Measurements from ENCODE around the gene FOXA3. TPM values are rescaled to one million over a fixed set of nuclear protein-coding genes. Genes with fewer than 3 reads are reported as not detected.

Gene FOXA3
- total RNA-seq, 1 experiment from 2014 or later = 2.8 TPM

DNA sequence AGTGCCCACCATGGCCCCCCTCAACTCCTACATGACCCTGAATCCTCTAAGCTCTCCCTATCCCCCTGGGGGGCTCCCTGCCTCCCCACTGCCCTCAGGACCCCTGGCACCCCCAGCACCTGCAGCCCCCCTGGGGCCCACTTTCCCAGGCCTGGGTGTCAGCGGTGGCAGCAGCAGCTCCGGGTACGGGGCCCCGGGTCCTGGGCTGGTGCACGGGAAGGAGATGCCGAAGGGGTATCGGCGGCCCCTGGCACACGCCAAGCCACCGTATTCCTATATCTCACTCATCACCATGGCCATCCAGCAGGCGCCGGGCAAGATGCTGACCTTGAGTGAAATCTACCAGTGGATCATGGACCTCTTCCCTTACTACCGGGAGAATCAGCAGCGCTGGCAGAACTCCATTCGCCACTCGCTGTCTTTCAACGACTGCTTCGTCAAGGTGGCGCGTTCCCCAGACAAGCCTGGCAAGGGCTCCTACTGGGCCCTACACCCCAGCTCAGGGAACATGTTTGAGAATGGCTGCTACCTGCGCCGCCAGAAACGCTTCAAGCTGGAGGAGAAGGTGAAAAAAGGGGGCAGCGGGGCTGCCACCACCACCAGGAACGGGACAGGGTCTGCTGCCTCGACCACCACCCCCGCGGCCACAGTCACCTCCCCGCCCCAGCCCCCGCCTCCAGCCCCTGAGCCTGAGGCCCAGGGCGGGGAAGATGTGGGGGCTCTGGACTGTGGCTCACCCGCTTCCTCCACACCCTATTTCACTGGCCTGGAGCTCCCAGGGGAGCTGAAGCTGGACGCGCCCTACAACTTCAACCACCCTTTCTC is 8.2 kb downstream of the FOXA3 start:
- no peak for DNase-seq (ENCODE audit: low read depth)

GRCh38 chr19:45873219-45873772 is 9.2 kb downstream of the FOXA3 start:
- no peak for DNase-seq (ENCODE audit: low read depth)

DNA sequence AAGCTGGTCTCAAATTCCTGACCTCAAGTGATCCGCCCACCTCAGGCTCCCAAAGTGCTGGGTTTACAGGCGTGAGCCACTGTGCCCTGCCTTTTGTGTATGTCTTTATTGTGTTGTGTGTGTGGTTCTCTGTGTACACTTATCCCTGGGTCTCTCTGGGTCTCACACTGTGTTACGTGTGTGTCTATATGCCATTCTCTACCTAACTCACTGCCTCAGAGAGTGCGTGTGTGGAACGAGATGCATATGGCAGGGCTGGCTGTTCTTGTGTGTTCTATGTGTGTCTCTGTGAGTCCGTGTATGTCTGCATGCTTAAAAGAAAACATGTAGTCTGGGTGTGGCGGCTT is 10.5 kb downstream of the FOXA3 start:
- no peak for DNase-seq (ENCODE audit: low read depth)

- DNase-seq (ENCODE audit: low read depth) = no peak
Observed at GRCh38 chr19:45876161-45876410, 12.0 kb downstream of the FOXA3 start.

DNA sequence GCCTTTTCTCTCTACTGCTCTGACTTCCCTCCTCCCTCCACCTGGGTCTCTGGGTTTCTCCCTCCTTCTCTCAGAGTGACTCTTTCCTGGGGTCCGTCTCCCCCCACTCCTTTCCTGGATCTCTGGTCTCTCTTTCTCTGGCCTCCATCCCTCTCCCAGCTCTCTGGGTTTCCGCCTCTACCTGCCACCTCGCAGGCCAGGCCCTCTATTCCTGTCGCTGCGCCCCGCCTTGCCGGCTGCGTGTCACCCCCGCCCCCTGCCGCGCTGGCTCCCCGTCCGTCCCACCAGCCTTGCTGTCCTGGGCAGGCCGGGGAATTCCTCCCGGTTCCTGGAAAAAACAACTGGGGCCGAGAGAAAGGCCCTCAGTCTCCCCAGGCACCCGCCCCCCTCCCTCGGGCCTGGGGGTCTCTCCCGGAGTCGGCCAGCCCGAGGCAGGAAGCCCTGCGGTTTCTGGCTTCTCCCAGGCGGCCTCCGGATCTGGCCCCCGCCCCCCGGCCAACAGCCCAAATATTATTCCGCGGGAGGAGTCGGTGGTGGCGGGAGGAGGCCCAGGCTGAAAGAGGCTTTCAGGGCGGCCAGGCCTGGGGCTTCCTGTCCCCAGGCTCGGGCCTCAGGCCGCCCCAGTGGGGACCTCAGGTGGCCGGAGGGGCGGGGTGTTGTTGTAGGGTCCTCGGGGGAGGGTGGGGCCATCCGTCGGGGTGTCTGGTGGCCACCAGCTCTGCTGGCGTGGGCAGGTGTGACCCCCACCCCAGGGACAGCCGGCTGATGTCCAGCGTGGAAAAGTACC is 12.5 kb downstream of the FOXA3 start:
- no peak for DNase-seq (ENCODE audit: low read depth)

GRCh38 chr19:45878043-45878794 is 14.1 kb downstream of the FOXA3 start:
- DNase-seq (ENCODE audit: low read depth) = no peak

- no peak for DNase-seq (ENCODE audit: low read depth)
Observed at GRCh38 chr19:45879055-45879454, 14.9 kb downstream of the FOXA3 start.

- no peak for DNase-seq (ENCODE audit: low read depth)
Observed at GRCh38 chr19:45879971-45880370, 15.8 kb downstream of the FOXA3 start.

GRCh38 chr19:45881082-45881908 is 17.2 kb downstream of the FOXA3 start:
- DNase-seq (ENCODE audit: low read depth) = no peak

DNA sequence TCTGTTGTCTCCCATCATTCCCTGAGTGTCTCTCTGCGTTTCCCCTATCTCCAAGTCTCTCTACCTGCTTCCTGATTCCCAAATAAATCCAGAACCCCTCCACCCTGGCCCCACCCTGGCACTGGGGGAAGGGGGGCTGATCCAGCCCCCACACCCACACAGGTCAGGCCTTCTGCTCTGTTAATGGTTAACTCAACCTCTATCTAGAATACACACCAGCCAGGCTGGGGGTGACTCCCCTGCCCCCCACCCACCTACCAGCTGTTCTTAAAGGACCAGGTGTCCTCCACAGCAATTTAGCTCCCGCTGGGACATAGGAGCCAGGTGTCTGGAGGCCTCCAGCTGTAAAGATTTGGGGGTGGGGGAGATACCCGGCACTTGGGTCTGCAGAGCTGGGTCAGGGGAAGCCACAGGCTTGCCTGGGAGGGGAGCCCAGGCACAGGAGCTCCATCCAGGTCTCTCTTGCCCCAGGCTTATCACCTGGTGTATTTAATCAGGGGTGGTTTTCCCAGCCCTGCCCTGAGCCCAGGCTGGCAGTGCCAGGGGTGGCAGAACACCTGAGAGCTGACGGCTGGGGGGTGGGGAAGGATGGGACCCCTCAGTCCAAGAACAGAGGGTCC is 17.9 kb downstream of the FOXA3 start:
- no peak for DNase-seq (ENCODE audit: low read depth)

DNA sequence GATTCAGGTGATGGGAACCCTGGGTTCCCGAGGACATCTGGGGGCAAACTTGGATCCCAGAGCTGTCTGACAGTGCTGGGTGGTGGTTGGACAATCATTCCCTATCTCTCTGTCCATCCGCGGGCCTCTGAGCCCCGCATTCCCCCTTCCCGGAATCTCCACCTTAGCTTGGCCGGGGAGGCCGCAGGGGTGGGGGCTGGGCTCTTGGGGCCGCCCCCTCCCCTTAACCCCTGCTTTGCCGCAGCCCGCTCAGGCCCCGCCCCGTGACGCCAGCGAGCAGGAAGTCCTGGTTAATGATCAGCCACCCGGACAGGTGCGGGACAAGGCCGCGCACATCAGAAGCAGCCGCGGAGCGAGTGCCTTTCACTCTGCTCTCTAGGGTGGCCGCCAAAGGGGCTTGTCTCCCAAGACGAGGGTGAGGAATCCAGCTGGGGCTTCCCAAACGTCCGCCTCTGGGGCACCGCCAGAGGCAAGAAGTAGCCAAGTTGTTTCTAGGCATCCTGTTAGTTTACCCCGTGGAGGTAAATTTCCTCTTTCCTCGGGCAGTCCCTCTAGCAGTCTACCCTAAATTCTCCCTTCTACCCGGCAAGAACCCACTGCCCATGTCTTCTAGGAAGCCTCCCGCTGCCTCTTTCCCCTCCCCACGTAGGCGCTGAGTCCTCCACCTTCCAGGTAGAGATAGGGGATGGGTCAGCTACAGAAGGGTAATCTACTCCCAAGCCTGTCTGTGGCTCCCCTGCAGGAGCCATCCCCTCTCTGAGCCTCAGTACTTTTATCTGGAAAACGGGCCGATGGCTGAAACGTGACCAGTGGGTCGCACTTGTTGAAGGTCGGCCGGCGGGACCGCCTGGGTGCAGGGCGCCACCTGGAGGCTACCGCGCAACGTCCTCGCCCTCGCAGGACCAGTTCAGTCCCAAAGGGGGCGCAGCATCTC is 18.8 kb downstream of the FOXA3 start:
- DNase-seq (ENCODE audit: low read depth) = peak; percentile 90

DNA sequence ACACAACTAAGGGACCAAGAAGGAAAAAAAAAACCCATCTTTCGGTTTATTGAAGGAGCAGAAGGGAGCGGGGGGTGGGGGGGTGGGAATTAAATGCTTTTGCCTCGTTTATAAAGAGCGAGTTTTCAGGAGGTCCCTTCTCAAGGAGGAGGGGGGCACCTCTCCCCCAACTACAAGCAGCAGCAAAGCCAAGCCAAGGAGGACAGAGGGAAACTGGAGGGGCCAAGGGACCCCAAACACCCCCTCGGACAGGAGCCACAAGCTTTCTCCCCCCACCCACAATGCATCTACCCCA is 19.4 kb downstream of the FOXA3 start:
- DNase-seq (ENCODE audit: low read depth) = no peak

DNA sequence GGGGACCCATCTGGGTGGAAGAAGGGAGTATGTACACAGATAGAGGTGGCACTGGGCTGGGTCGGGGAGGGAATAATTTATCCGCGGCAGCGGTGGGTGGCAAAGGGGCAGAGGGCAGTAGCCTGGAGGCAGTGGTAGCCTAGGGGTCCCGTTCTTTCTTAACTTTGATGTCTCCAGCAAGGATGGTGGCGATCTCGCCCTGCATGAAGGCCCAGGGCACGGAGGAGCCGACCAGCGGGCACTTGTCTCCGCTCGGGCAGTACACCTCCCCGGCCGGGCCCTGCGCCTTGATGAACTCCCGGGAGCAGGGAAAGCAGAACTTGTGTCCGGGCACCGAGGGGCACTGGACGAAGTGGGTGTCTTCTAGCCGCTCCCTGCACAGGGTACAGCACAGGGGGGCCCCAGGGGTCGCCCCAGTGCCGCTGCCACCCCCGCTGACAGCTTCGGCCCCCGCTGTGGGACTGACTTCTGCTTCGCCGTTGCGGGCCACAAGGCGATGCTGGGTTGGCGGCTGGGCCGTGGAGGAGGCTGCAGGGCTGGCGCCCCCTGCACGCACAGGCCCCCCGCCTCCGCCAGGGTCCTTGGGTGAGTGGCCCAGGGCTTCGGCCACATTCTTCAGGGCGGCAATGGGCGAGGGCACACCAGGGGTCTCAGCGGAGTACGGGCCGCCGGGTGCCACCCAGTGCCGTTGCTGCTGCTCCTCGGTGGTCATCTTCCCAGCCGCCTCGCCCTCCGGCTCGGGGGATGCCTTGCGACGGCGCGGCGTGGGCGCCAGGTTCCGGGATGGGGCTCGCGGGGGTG is 20.0 kb downstream of the FOXA3 start:
- no peak for DNase-seq (ENCODE audit: low read depth)

- no peak for DNase-seq (ENCODE audit: low read depth)
Observed at GRCh38 chr19:45884682-45885555, 20.8 kb downstream of the FOXA3 start.

DNA sequence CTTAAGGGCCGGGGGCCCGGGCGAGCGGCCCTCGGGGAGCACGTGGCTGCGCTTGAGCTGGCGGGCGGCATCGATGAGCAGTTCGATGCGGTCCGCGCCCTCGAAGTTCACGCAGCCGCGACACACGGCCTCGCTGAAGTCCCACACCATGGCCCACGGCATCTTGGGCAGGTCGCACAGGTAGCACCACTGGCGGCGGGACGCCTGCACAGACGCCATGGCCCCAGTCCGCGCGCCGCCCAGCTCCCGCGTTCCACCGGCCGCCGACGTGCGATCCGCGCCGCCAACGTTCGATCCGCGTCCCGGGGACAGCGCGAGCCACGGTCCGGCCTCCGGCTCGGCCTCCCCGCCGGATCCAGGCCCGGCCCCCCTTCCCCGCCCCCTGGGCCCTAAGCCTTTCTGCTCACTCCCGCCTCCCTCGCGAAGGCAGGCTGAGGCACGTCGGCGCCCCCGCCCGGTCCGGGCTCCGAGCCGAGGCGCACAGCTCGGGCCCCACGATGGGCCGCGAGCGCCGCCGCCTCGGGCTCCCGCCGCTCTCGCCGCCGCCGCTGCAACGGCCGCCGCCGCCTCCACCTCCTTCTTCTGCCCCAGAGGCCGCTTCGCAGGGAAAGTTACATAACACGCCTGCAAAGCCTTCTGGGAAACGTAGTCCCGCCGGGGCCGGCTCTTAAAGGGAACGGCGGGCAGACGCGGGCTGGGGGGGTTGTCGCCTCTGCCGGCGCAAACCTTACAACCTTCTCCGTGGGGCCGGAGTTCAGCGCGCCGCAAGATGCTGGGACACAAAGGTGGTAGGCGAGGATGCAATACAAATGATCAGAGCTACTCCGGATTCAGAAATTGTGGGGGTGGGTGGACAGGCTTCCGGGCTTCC is 21.7 kb downstream of the FOXA3 start, which contains the start of gene IRF2BP1:
Gene IRF2BP1, minus strand, starts transcription at position 586 of the 871 bp plus-strand sequence. Its CDS starts 367 bp downstream, at position 219.
- peak; percentile 87 for DNase-seq (ENCODE audit: low read depth)

DNA sequence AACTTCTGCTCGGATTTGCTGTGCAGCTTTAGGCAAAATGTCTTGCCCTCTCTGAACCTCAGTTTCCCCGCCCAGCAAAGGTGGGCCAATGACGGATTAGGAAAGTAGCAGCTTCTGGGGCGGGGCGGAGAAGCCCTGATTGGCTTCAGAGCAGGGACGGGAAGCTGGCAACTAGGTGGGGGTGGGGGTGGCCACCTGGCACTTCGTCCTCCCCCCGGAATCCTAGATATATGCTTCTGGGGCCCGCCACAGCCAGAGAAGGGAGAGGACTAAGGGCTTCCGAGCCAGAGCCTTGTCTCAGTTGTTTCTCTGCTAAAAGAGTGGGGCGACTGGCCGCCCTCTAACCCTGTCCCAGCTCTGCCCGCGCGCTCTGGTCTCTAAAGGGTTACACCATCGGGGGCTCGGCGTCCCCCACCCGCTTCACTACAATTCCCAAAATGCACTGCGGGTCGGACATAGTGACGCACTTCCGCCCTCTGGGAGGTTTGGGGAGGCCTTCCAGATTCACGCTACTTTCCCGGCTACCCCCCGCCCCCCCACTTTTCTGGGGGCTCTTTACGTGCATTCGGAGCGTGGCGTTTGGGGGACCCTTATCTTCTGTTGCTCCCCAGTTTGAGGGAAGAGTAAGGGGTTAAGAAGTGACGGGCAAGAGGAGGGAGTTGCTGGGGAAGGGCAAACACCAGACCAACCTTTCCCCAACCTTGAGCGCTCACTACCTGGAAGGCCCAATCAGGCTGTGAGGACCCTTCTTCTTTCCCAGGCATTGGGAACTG is 22.5 kb downstream of the FOXA3 start:
- DNase-seq (ENCODE audit: low read depth) = peak; percentile 94

All from HT1080 (cell line).